Heart left ventricle (tissue), 16 donors: ENCODE measurements around the gene CYP2E1. TPM values are rescaled to one million over a fixed set of nuclear protein-coding genes. Genes with fewer than 3 reads are reported as not detected.

Source experiments
- ATAC-seq, 4 donors: fragments of 200-7000 bp; cut with Tn5 transposase; one replicate each; pipeline ENCODE4 v1.9.1; 2020 to 2022; ENCODE audit warnings: moderate library complexity in 4 of 4, mild to moderate bottlenecking in 3 of 4, moderate number of reproducible peaks in 1 of 4
- DNase-seq, 5 donors: peaks; one replicate each; pipeline ENCODE4 v3.0.0-alpha.2; 2020
- H3K27ac ChIP-seq, 12 donors: fragments of 200-600 bp; sonication (generic) in 4 of 12; one replicate each; pipeline versions ENCODE4 v1.5.0 to v1.8.0; 2016 to 2022; ENCODE audit warnings: mild to moderate bottlenecking in 2 of 12
- H3K27me3 ChIP-seq, 9 donors: fragments of 200-600 bp; sonication (generic) in 2 of 9; one replicate each; pipeline versions ENCODE4 v1.5.1 to v1.8.0; 2016 to 2022; ENCODE audit warnings: mild to moderate bottlenecking in 3 of 9
- H3K36me3 ChIP-seq, 9 donors: fragments of 200-600 bp; sonication (generic) in 2 of 9; one replicate each; pipeline versions ENCODE4 v1.5.0 to v1.8.0; 2018 to 2022; ENCODE audit warnings: mild to moderate bottlenecking in 2 of 9
- H3K4me1 ChIP-seq, 12 donors: fragments of 200-600 bp; sonication (generic) in 4 of 12; one replicate each; pipeline versions ENCODE4 v1.5.0 to v1.8.0; 2016 to 2022; ENCODE audit warnings: mild to moderate bottlenecking in 3 of 12
- H3K4me3 ChIP-seq, 12 donors: fragments of 200-600 bp; sonication (generic) in 4 of 12; one replicate each; pipeline versions ENCODE4 v1.5.0 to v1.8.0; 2017 to 2022; ENCODE audit warnings: mild to moderate bottlenecking in 9 of 12, moderate library complexity in 4 of 12
- H3K9me3 ChIP-seq, 12 donors: fragments of 200-600 bp; sonication (generic) in 4 of 12; one replicate each; pipeline versions ENCODE4 v1.5.0 to v1.8.0; 2016 to 2022; ENCODE audit warnings: mild to moderate bottlenecking in 1 of 12
- CTCF ChIP-seq, 12 donors: fragments of 200-600 bp; sonication (generic) in 4 of 12; IDR thresholded peaks; one replicate each; pipeline versions ENCODE4 v1.5.0 to v1.8.0; 2018 to 2022; ENCODE audit warnings: antibody characterized with exemption in 12 of 12, mild to moderate bottlenecking in 5 of 12
- POLR2A ChIP-seq, 2 donors: fragments of 450-650 bp; IDR thresholded peaks; one replicate each; pipeline ENCODE4 v1.6.1; 2017; ENCODE audit warnings: antibody characterized with exemption in 2 of 2, mild to moderate bottlenecking in 2 of 2, moderate library complexity in 2 of 2
- WGBS, 4 donors: extraction: QIAGEN DNeasy Blood & Tissue Kit in 2 of 4; methylation state at CpG; one replicate each; pipeline versions ENCODE4 v1.1.5 to v1.1.7; 2013 to 2018; 5-methylcytosine and 5-hydroxymethylcytosine counted together
- intact Hi-C, 10 donors: fragments of 100-400 bp; cut with DNase I; formaldehyde crosslinking; loops; one replicate each; pipeline versions ENCODE4 v1.11.1 to v1.14.2; 2022
- polyA plus RNA-seq, 2 donors: library from polyadenylated mRNA; stranded (reverse); fragments of 200-250 nt; gene quantifications; one replicate each; pipeline ENCODE4 v1.2.3, GENCODE V29; 2013
- total RNA-seq, 9 donors: library from RNA; depleted of rRNA in 2 of 9; stranded (reverse); fragments of >200 nt in 2 of 9; fragmentation: NEBNext Ultra II Directional in 3 of 9; extraction: Animal tissue kit (Norgen Biotek cat#: 25700) in 3 of 9; gene quantifications; one replicate each; pipeline versions ENCODE4 v1.1.0 to v1.2.4, GENCODE V29; 2016 to 2023
- donor health status: ischemic (EF 13 %, LVEDD 7.1; RV severe dilation, severe dysfunction).
- donor health status: healthy with polysubstance abuse.
- donor health status: DM: no; HTN: yes; CAD: no.
- donor health status: DM: no; HTN: no; CAD: no.
- donor health status: ischemic (EF 25% LVEDD 6.9; RV normal size, moderate dysfunction).
- donor health status: ischemic (EF 25% LVEDD 5.7; RV mildly dilated, moderate dysfunction).
- donor health status: healthy.
- donor health status: DM: yes; HTN: yes; CAD: no.
- donor health status: ischemic (EF 35%, LVEDD 5.7; RV mildly dilated, moderate dysfunction).
- donor health status: nonischemic (EF 11% LVEDD 7.7; RV severe dilation, severe dysfunction).
- donor health status: DM: yes; HTN: yes; CAD: no.
- donor health status: PGD.
- donor health status: ischemic (EF 29% LVEDD 5.4; RV normal size, mild dysfunction).
- donor health status: nonischemic (EF 23%, LVEDD 6.1; RV moderate dilation, normal function).

Gene CYP2E1
- total and polyA plus RNA-seq, 11 donors, result 0.43 to 2.2 (median 0.82) TPM; not detected in 2

DNA sequence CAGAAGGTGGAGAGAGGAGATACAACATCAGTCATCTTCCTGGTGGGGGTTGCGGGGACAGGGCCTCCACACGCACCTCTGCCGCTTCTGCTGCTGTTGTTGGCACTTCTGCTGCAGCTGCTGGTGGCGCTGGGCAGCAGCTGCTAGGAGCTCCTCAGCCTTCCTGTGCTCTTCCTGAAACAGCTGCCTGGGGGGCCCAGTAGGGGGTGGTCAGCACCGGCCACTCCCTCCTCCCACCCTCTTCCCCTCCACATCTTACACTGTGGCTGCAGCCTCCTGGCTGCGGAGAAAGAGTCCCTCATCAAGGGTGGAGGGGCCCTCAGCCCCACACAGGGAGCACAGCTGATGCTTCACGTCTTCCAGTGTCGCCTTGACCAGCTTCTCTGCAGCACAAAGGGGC, 28.4 kb downstream of the CYP2E1 start:
- WGBS, 4 donors, result 70 to 82% (median 74%) methylated on average over 8 of the region's 8 CpGs
- no peak for DNase-seq
- Histone ChIP-seq H3K4me3 (no peak overlapping the region), H3K9me3 (no peaks in the 10 kb centered on the region), H3K36me3 (no peaks in the 10 kb centered on the region), H3K4me1 (no peaks in the 10 kb centered on the region), H3K27ac (no peak overlapping the region), H3K27me3 (peaks cover 0 to 28% (median 4%) of the 10 kb centered on the region in 9 donors)
- no peak for TF ChIP-seq POLR2A (IDR thresholded peaks at IDR 0.05)
- TF ChIP-seq CTCF (IDR thresholded peaks at IDR 0.05), result no peak
- intact Hi-C loops, result no loop called here
- no peak for ATAC-seq

GRCh38 chr10:133557381-133557780, 30.2 kb downstream of the CYP2E1 start:
- intact Hi-C loops, result no loop called here
- no peak overlapping the region for H3K27ac ChIP-seq
- no peak for ATAC-seq
- no peak overlapping the region for H3K4me3 ChIP-seq
- no peak for DNase-seq
- TF ChIP-seq POLR2A (IDR thresholded peaks at IDR 0.05) (no peak), CTCF (IDR thresholded peaks at IDR 0.05) (peak in 2 of 12 donors; percentile 7 to 17)
- H3K36me3 ChIP-seq, result no peaks in the 10 kb centered on the region
- no peaks in the 10 kb centered on the region for H3K9me3 ChIP-seq
- no peaks in the 10 kb centered on the region for H3K4me1 ChIP-seq
- 37 to 39% (median 38%) methylated on average over 3 of the region's 3 CpGs for WGBS, 4 donors
- peaks cover 0 to 28% (median 4%) of the 10 kb centered on the region in 9 donors for H3K27me3 ChIP-seq

GRCh38 chr10:133559216-133559615, 32.1 kb downstream of the CYP2E1 start:
- WGBS, 4 donors, result 77 to 82% (median 81%) methylated on average over 9 to 11 of the region's 11 CpGs

DNA sequence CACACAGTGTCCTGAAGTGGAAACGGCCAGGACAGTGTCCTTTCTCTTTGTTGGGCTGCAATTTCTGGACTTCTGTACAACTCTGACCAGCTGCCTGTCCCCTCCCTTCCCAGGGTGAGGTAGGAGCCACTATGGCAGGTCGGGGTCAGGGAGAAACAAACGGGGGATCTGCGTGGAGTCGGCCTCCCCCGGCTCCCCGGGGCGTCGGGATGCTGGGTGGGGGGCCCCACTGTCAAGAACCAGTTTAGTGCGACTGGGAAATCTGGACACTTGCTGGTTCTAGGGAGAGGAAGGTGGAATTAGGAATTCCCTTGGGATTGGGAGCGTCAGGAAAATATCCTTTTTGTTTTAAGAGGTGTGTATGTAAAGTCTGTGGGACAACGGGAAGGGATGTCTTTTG, 37.7 kb downstream of the CYP2E1 start:
- no peaks in the 10 kb centered on the region for H3K4me1 ChIP-seq
- no peak overlapping the region for H3K27ac ChIP-seq
- no peak for TF ChIP-seq CTCF (IDR thresholded peaks at IDR 0.05)
- no peak for TF ChIP-seq POLR2A (IDR thresholded peaks at IDR 0.05)
- no peak for DNase-seq
- 81 to 90% (median 86%) methylated on average over 12 of the region's 12 CpGs for WGBS, 4 donors
- intact Hi-C loops, result no loop called here
- no peak for ATAC-seq
- H3K27me3 ChIP-seq, result peaks cover 0 to 28% (median 4%) of the 10 kb centered on the region in 9 donors
- H3K36me3 ChIP-seq, result no peaks in the 10 kb centered on the region
- peaks cover 0 to 9% (median 0%) of the 10 kb centered on the region in 12 donors for H3K9me3 ChIP-seq
- no peak overlapping the region for H3K4me3 ChIP-seq

More at GRCh38 chr10:133559216-133559615, 32.1 kb downstream of the CYP2E1 start:
- intact Hi-C loops, result no loop called here
- Histone ChIP-seq H3K27ac (no peak overlapping the region), H3K4me3 (no peak overlapping the region), H3K36me3 (no peaks in the 10 kb centered on the region), H3K27me3 (peaks cover 0 to 28% (median 5%) of the 10 kb centered on the region in 9 donors), H3K4me1 (no peaks in the 10 kb centered on the region), H3K9me3 (no peaks in the 10 kb centered on the region)
- DNase-seq (no peak), ATAC-seq (no peak)
- TF ChIP-seq CTCF (IDR thresholded peaks at IDR 0.05) (no peak), POLR2A (IDR thresholded peaks at IDR 0.05) (no peak)
